HG02798 (cell line): ENCODE measurements around the gene METTL25.

Experiments used
- ATAC-seq: cut with Tn5 transposase; IDR thresholded peaks from one replicate; pipeline ENCODE4 v1.9.1; 2021; ENCODE audit warnings: mild to moderate bottlenecking; ENCODE audit not compliant: unreplicated experiment, poor library complexity

The METTL25 gene

DNA sequence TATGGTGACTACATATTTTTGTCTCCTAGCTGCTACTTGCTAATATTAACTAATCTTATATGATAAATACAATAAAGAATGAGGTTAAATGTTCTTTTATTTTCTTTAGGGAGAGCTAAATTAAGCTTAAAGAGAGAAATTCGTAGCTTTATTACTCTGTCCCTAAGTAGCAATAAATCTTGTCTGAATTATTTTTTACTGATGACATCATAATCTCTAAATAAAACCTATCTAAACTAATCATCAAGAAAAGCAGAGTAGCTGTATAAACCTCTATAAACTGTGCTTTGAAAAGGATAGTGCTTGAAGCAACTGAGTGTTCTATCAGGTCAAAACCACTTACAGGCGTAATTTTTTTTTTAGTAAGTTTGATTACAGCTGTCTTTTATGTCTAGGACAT is 42.5 kb downstream of the METTL25 start:
- ATAC-seq: no peak

DNA sequence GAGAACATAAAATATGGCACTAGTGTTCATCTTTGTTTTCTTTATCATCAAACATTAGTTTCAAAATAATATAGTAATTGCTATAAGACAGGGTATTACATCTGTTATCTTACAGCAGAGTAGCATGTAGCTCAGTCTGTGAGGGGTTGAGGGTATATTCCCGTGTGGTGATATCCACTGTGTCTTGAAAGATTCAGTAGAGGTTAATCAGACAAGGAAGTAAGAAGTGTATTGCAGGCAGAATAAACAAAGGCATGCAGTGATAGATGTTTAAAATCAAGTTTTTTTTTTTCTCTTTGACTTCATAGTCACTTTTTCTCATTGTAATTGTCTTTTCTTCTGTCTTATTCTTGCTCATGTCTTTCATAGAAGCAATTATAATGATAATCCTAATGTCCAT is 48.3 kb downstream of the METTL25 start:
- no peak for ATAC-seq

DNA sequence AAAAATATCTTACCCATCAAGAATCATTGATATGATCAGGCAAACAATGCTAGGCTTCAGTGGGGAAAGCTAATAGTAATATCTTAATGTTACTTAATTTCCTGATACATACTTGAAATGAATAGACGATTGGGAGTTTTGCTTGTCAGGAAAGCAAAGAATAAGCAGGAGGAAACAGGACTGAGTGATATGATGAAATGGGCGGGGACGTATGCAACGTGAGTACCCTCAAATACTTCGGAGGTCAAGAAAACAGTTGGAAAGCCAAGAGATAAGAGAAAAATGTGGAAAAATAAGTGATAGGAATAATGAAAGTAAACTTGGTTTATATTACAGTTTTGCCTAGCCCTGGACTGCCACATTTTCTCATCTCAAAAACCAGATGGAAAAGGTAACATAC is 49.2 kb downstream of the METTL25 start:
- ATAC-seq: no peak

DNA sequence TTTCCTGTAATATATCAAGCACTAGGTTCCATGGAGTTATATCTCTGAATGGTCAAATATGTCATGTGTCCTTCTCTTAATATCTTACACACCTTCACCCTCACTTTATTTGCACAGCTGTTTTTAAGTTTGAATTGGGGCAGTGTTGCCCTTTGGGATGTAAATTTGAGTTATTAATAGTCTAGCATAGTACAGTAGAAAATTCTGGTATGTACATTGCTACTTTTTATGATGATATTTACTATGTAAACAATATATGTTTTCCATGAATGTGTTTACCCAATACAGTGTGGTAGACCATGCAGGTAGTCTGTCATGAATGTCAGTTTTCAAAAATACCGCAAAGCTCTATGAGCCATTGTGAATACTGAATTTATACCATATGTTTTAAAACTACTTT is 50.5 kb downstream of the METTL25 start:
- ATAC-seq: no peak

DNA sequence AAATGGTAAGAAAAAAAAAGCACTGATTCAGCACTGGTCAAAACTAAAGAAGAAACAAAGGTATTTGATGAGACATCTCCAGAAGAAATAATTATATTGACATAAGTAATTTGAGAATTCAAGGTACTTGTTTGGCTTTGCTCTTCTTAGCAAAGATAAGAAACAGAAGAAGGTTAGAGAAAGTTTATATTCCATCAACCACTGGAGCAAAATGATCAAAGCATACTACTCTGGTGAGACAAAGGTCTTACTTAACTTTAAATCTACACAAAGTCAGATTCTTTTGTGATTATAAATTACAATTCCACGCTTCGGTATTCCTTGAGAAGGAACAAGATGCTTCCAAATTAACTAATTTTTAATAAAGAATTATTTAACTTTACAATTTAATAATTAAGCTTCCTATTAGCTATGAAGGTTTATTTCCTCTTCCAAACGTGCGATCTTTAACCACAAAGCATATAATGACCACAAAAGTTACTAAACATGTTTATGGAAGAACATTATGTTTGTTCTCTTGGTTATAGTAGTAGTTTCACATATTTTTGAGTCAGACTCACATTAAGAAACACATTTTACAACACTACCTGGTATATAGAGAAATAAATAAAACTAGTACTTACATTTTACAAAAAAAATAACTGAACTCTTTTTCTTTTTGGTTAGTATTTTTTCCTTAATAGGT is 53.4 kb downstream of the METTL25 start:
- ATAC-seq: no peak

DNA sequence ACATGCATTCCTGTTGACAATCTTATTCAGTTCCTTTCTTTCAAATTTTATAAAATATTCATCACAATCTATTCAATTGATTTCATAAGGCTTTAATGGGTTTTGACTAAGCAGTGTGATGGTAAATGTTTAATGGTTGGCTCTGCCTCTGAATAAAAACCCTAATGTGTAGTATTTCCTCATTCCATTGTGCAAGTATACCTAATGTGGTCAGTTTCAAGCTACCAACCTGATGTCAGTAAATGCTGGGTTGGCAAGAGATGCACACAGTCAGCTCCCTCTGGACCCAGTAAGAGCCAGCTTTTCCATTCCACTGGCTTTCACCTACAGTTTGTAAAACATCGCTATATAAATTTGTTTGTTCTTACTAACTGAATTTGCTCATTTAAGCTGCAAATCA is 53.9 kb downstream of the METTL25 start:
- no peak for ATAC-seq

DNA sequence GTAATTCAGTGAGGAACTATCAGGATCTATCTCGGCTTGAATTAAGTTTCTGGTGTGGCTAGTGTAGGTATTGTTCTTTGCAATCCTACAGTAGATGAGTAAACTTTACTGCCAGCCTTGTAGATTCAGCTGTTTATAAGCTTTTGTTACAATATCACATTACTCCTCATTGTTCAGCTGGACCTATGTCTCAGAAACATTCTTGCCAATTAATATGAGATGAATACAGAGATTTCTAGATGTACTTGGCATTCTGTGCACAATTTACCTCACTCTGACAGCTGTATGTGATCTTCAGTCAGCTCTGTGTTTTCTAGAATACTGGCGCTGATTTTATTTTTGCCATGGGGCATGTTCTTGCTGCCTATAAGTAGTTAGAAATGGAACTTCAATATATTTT is 55.7 kb downstream of the METTL25 start:
- no peak for ATAC-seq

DNA sequence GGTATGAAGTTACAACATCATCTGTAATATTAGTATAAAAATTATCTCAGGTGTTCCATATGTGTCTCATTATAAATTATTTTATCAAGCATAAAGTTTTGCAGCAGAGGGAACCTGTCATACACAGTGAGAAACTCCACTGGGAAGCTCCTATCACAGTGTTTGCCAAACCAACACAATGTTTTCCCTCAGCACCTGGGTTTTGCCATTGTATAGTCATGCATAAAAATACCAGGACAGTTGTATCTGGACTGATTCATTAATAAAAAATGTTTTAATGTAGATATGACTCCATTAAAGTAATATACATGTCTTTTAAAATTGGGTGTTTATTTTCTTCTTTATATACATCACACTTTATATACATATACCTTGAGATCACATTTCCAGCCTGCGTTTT is 56.6 kb downstream of the METTL25 start:
- ATAC-seq: no peak

DNA sequence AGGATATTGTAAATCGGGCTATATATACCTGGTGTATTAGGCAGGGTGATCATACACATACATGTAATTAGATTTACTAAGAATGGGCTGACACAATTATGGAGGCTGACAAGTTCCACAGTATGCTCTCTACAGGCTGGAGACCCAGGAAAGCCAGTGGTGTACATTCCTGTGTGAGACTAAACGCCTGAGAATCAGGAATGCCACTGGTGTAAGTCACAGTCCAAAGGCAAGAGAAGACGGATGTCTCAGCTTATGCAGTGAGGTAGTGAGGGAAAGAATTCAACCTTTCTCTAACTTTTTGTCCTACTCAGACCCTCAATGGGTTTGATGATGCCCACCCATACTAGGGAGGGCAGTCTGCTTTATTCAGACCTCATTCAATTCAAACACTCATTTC is 57.1 kb downstream of the METTL25 start:
- ATAC-seq: no peak

DNA sequence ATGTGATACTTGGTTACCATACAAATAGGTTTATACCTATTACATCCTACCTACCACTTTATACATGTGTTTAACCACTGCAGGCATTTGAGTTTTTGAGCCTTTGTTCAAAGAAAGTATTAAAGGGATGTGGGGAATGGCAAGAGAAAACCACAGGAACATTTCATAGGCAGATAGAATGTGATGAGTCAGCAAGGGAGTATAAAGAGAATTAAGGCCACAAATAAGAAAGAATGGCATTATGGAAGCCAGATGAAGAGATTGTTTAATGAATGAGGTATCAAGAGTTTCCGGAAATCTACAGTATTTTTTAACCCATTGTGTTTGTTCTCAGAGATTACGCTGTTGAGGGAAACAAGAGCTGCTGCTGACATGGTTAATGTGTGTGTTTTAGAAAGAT is 66.9 kb downstream of the METTL25 start:
- ATAC-seq: no peak

DNA sequence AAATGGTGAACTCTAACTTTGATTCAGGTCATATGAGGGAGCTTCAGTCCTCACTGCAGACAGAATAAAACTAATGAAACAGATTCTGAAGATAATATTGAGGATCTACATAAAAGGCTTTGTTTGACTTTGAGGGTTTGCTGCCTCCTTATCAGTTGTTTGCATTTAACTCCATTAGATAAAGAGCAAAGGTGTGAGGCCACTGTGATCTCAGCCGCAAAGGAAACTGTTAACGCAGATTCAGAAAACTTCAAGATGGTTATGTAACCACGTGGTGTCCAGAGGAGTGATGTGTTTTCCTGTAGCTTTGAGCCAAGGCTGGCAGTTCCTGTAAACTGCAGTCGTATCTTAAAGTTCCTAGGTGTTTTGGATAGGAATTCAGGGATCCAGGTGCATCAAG is 67.8 kb downstream of the METTL25 start:
- ATAC-seq: no peak

DNA sequence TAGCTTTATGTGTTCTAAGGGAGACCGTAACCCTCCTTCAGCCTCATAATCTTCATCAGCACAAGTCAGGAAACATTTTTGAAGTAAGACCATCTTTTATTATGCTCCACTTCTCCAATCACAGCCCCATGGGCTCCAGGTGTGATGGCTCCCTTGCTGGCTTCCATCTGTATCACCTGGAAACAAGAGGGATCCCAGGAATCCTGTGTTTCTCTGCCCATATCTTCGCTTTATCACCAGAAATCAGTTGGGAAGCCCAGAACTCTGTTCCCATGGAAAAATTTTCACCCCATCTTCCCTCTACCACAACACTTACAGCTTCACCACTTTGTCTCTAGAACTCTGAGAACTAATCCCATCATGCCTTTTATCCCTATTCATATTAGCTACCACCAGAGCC is 68.3 kb downstream of the METTL25 start:
- no peak for ATAC-seq

DNA sequence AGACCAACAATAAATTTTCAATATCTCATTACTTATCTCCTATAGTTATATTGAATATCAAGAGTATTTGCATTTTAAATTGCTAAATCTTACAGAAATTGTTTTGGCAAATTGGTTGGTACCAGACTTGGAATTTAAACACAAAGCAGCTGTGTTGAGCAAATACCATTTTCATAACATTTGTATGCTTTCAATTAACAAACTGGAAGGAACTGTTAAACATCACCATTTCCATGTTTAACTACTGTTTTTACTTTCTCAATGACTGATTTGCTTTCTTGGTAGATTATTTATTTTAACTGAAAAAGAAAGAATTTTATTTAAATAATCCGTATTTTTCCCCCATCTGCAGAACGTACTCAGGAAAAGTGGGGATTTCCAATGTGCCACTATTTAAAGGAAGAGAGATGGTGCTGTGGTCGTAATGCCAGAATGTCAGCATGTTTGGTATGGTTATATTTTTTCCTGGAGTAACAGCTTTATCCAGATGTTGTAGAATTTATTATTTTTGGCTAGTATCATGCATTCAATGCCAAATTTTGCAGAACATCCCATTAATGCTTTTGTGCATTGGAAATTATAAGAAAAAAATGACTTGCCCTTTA is 72.3 kb downstream of the METTL25 start:
- ATAC-seq: no peak

DNA sequence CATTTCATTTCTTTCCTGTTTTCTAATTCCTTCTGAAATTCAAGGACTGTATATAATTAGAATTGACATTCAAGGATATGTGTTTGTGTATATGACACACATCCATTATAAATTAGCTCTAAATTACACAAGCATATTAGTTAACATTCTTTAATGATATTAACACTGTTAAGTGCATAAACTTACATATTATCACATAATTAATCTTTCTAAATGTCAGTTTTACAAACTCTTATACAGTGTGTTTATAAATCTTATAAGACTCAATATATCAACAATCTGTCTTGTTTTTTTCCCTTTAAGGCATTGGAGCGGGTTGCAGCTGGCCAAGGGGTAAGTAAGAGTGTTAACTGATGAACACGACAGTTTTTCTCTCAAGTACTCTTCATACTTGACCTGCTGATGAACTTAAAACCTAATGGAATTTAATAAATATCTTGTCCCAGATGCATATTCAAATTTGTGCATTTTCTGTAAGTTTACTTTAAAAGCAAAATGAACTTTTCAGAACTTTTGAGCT is 76.1 kb downstream of the METTL25 start:
- no peak for ATAC-seq

DNA sequence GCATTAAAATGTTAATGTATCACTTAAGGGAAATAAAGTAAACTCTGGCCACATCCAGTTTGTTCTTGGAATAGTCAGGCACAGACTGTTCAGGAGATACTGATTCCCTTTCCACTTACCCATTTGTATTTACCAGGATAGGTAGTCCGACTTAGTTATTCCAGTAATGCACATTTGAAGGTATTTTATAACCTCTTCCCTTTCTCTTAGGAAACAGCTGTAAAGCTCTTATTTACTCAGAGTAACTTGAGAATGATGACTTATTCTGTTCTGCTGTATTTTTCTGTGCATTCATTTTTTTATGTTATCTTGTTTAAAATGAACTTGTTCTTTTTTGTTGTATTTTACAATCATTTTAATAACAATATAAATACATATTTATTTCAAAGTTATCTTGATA is 78.0 kb downstream of the METTL25 start:
- no peak for ATAC-seq

DNA sequence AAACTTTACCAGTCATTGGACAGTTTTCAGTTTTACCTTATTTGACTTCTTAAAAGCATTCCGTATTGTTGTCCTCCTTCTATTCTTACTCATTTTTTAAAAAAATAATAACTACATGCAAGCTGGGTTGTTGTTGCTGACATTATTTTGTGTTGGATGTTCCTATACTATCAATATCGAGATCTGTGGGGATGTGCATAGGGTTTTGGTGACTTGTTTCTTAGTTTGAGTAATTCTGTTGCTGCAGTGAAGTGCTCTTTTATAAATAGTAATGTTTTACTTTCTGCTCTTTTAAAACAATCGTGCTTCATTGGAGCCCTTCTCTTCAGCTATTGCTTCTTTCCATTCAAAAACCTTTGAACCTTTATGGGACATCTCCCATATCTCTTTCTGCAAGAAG is 79.4 kb downstream of the METTL25 start:
- peak; percentile 46 for ATAC-seq

DNA sequence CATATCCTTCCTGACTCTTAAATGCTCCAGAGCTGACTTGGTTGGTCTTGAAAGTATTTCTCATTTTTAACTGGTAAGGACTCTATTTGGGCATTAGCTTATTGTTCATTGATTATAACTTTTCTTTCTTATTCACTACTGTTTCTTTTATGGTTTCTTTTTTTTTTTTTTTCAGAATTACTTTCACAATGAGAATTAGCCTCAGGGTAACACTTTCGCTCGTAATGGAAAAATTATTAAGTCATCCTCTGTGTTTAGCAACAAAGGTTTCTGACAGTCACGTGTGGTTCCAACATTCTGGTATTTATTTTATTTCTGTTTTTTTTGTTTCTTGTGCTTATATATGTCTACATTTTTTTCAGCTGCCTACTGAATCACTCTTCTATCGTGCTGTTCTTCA is 80.0 kb downstream of the METTL25 start:
- peak; percentile 63 for ATAC-seq

DNA sequence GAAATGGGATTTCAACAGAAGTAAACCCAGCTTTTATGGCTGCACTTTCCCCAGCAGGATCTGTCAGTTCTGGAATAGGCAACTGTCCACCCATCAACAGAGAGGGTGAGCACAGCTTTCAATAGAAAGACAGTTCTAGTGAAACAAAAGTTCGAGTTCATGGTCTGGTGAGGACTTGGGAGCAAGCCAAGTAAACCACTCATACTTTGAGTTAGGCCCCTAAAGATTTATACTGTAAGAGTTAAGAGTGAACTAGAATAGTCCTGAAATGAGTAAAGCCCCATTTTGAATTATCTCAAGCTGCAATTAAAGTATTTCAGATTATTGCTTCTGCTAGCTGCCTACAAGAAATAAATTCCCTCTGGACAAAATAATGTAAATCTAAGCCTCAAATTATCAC is 82.6 kb downstream of the METTL25 start:
- ATAC-seq: no peak

DNA sequence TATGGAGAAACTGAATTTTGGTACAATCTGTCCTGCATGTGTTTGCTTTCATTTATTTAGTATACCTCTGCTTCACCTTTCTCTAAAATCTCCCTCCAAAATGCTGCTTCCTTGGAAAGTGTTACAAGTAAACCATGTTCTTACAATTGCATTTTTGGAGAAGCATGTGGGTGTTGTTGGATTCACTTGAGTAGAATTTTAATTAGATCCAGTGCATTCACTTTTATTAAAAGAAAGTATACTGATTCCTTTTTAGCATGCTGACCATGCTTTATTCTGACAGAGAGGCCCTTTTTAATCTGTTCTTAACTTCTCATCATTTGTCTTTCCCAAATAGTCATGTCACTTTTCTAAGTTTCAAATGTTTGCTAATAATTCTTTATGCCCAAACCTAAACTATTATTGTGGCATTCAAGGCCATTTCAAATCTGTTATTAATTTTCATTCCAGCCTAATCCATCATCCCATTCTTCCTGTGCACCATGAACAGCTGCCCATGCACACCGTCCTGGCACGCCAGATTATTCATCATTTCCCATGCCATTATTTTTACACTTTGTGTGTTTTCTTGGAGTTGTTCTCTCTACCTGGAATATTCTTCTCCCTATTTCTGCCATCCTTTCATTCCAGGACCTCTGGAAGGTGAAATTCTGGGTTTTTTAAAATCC is 90.7 kb downstream of the METTL25 start:
- ATAC-seq: no peak

DNA sequence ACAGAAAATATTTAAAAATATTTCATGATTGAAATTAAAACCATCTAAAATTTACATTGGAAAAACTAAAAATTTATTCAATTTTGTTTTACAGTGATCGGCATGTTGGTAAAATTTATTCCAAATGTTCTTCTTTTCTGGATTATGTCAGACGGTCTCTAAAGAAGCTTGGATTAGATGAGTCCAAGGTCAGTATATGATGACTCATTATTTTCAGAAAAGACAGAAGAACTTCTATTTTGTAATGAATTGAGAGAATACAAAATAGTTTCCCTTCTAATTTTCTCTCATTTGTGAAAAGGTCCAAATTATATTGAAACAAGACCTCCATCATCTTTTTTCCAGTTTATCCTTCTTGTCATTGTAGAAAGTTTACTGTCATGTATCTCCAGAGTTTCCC is 98.3 kb downstream of the METTL25 start:
- no peak for ATAC-seq

DNA sequence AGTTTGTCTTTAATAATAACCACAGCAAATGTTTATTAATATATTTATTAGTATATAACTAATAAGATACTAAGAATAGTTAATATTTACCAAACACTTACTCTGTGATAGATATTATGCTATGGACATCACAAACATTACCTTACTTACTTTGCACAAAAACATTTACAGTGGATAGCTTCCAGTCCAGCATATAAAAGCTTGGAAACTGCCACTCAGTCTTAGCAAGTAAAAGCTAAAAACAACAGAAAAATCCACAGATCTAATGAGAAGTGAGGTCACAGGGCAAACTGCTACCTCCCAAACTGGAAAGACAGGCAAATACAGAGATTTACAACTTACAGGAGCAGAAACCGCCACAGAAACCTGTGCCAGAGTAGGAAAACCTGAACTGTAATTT is 99.8 kb downstream of the METTL25 start:
- ATAC-seq: no peak

DNA sequence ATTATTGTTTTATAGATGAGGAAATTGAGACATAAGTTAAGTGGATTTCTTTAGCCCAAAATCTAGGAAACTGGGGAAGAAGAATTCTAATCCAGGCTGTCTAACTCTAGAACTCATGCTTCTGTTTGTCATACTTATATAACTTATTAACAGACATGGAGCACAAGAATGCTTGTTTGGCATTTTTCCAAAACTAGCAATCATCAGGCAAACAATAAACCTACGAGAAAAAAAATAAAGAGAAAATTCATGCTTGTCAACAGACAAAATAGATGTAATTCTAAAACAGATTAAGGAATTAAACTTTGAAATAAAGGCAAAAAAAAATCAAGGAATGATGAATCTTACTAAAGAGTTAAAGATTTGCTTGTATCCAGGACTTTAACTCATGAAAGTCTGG is 103.1 kb downstream of the METTL25 start:
- no peak for ATAC-seq
